K562 (cell line): ENCODE data around the gene LLGL2. TPM values are rescaled to one million over a fixed set of nuclear protein-coding genes. Genes with fewer than 3 reads are reported as not detected.

Experiments used
- ATF1 ChIP-seq, 2 experiments: fragments of 450-650 bp in 1 of 2; IDR thresholded peaks; 2 replicates each; pipeline ENCODE4 v1.6.1; 2016; ENCODE audit warnings: missing compliant biosample characterization in 1 of 2, missing genetic modification characterization in 1 of 2
- ATF7 ChIP-seq: fragments of 450-650 bp; IDR thresholded peaks from 2 replicates; pipeline ENCODE4 v1.7.1; 2014; ENCODE audit warnings: mild to moderate bottlenecking, moderate library complexity
- FOS ChIP-seq: IDR thresholded peaks from 3 replicates; pipeline ENCODE4 v1.6.1; 2011; ENCODE audit not compliant: insufficient read length; ENCODE audit errors: extremely low read depth
- KAT2B ChIP-seq: IDR thresholded peaks from one replicate; pipeline ENCODE4 v1.6.1; 2012; ENCODE audit warnings: low read depth, mild to moderate bottlenecking, control low read depth, inconsistent platforms, low read length, moderate library complexity
- KHSRP ChIP-seq: fragments of 450-650 bp; IDR thresholded peaks from 2 replicates; pipeline ENCODE4 v1.6.1; 2017
- polyA plus RNA-seq, 8 experiments: library from polyadenylated mRNA; depleted of rRNA in 4 of 8; stranded (reverse) in 5 of 8; unstranded in 3 of 8; fragments of >200 nt; fragmentation: Nextera tagmentation in 2 of 8; fragmentation: Illumina TruSeq in 1 of 8; extraction: Ambion mirVana in 2 of 8; extraction: Trizol in 1 of 8; gene quantifications; 2 replicates each; pipeline versions ENCODE4 v1.2.1 to v1.2.3, GENCODE V29; 2011 to 2014; ENCODE audit warnings: inconsistent platforms in 1 of 8, missing spikeins in 1 of 8
- total RNA-seq, 7 experiments: library from RNA; depleted of rRNA in 6 of 7; stranded (reverse); fragments of >200 nt in 6 of 7; fragmentation: Illumina TruSeq in 2 of 7; extraction: Trizol in 2 of 7; gene quantifications; 2 replicates each; pipeline versions ENCODE4 v1.2.1 to v1.2.3, GENCODE V29; 2011 to 2021; ENCODE audit warnings: low replicate concordance in 1 of 7
- TF ChIP-seq, protein P1 (sequence below): sonication (generic); formaldehyde crosslinking; IDR thresholded peaks from 2 replicates; pipeline ENCODE4 v1.8.1; 2023; ENCODE audit warnings: mild to moderate bottlenecking, missing genetic modification reagents
- TF ChIP-seq, protein P2 (sequence below), 2 experiments: fragments of 450-650 bp; formaldehyde crosslinking in 1 of 2; IDR thresholded peaks; 2 replicates each; pipeline versions ENCODE4 v1.4.0 to v1.6.1; 2014 to 2020; ENCODE audit warnings: mild to moderate bottlenecking in 2 of 2, borderline replicate concordance in 1 of 2, low read depth in 1 of 2
- TF ChIP-seq, protein P3 (sequence below): fragments of 250-450 bp; sonication (Bioruptor Pico); IDR thresholded peaks from 2 replicates; pipeline ENCODE4 v1.4.0; 2020
- TF ChIP-seq, protein P4 (sequence below): fragments of 250-450 bp; sonication (Bioruptor Pico); IDR thresholded peaks from 2 replicates; pipeline ENCODE4 v1.8.0; 2021; ENCODE audit warnings: borderline replicate concordance, mild to moderate bottlenecking, moderate library complexity; ENCODE audit not compliant: poor library complexity, severe bottlenecking
- TF ChIP-seq, protein P5 (sequence below): fragments of 450-650 bp; IDR thresholded peaks from 2 replicates; pipeline ENCODE4 v1.6.1; 2016; ENCODE audit warnings: low read depth, mild to moderate bottlenecking, moderate library complexity
- TF ChIP-seq, protein P6 (sequence below): sonication (generic); formaldehyde crosslinking; IDR thresholded peaks from 2 replicates; pipeline ENCODE4 v1.8.1; 2023; ENCODE audit warnings: mild to moderate bottlenecking, missing genetic modification reagents

Gene LLGL2
- total and polyA plus RNA-seq, 9 of the 15 experiments (the other 6 are each of a cell fraction or from before 2014, with no cell fraction given): 0.32 to 24.4 (median 10.2) TPM

DNA sequence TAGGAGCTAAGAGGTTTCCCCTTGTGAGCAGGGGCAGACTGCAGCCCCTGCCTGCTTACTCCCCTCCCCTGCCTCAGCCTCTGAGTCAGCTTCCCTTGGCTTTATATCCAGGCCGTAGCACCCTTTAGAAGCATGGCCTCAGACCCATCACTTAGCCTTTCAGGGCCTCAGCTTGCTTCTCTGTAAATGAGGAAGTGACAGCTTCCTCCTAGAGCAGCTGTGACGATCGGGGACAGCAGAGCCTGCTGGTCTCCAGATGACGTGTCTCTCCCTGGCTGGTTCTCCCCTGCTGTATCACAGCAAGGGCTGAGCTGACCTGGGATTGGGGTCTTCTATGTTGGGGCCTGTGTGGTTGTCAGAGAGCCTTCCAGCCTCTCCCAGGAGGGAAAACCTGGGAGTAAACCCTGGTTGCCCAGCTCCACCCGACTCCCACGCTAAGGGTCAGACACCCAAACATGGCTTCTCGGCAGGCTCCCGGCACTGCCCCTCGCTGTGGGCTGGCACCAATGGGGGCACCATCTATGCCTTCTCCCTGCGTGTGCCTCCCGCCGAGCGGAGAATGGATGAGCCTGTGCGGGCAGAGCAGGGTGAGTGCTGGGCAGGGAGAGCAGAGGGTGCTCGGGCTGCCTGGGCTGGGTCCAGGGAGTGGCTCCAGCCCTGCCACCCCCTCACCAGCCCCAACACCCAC lies 45.8 kb downstream of the LLGL2 start (continued):
- TF ChIP-seq, protein P1, sequence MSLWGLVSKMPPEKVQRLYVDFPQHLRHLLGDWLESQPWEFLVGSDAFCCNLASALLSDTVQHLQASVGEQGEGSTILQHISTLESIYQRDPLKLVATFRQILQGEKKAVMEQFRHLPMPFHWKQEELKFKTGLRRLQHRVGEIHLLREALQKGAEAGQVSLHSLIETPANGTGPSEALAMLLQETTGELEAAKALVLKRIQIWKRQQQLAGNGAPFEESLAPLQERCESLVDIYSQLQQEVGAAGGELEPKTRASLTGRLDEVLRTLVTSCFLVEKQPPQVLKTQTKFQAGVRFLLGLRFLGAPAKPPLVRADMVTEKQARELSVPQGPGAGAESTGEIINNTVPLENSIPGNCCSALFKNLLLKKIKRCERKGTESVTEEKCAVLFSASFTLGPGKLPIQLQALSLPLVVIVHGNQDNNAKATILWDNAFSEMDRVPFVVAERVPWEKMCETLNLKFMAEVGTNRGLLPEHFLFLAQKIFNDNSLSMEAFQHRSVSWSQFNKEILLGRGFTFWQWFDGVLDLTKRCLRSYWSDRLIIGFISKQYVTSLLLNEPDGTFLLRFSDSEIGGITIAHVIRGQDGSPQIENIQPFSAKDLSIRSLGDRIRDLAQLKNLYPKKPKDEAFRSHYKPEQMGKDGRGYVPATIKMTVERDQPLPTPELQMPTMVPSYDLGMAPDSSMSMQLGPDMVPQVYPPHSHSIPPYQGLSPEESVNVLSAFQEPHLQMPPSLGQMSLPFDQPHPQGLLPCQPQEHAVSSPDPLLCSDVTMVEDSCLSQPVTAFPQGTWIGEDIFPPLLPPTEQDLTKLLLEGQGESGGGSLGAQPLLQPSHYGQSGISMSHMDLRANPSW (CRISPR knock-in tag): no peak
- TF ChIP-seq, protein P2, sequence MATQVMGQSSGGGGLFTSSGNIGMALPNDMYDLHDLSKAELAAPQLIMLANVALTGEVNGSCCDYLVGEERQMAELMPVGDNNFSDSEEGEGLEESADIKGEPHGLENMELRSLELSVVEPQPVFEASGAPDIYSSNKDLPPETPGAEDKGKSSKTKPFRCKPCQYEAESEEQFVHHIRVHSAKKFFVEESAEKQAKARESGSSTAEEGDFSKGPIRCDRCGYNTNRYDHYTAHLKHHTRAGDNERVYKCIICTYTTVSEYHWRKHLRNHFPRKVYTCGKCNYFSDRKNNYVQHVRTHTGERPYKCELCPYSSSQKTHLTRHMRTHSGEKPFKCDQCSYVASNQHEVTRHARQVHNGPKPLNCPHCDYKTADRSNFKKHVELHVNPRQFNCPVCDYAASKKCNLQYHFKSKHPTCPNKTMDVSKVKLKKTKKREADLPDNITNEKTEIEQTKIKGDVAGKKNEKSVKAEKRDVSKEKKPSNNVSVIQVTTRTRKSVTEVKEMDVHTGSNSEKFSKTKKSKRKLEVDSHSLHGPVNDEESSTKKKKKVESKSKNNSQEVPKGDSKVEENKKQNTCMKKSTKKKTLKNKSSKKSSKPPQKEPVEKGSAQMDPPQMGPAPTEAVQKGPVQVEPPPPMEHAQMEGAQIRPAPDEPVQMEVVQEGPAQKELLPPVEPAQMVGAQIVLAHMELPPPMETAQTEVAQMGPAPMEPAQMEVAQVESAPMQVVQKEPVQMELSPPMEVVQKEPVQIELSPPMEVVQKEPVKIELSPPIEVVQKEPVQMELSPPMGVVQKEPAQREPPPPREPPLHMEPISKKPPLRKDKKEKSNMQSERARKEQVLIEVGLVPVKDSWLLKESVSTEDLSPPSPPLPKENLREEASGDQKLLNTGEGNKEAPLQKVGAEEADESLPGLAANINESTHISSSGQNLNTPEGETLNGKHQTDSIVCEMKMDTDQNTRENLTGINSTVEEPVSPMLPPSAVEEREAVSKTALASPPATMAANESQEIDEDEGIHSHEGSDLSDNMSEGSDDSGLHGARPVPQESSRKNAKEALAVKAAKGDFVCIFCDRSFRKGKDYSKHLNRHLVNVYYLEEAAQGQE (IDR thresholded peaks at IDR 0.05; ENCODE audit: borderline replicate concordance): no peak
- TF ChIP-seq, protein P2 (CRISPR knock-in tag; IDR thresholded peaks at IDR 0.05; ENCODE audit: low read depth): no peak
- TF ChIP-seq KAT2B: no peak
- TF ChIP-seq, protein P3, sequence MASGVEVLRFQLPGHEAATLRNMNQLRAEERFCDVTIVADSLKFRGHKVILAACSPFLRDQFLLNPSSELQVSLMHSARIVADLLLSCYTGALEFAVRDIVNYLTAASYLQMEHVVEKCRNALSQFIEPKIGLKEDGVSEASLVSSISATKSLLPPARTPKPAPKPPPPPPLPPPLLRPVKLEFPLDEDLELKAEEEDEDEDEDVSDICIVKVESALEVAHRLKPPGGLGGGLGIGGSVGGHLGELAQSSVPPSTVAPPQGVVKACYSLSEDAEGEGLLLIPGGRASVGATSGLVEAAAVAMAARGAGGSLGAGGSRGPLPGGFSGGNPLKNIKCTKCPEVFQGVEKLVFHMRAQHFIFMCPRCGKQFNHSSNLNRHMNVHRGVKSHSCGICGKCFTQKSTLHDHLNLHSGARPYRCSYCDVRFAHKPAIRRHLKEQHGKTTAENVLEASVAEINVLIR: peak; percentile 29; the same call in 1 of the 2 replicates
- TF ChIP-seq, protein P4, sequence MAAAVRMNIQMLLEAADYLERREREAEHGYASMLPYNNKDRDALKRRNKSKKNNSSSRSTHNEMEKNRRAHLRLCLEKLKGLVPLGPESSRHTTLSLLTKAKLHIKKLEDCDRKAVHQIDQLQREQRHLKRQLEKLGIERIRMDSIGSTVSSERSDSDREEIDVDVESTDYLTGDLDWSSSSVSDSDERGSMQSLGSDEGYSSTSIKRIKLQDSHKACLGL (CRISPR knock-in tag): no peak
- peak; percentile 45 for TF ChIP-seq ATF7
- TF ChIP-seq FOS: no peak
- TF ChIP-seq, protein P5, sequence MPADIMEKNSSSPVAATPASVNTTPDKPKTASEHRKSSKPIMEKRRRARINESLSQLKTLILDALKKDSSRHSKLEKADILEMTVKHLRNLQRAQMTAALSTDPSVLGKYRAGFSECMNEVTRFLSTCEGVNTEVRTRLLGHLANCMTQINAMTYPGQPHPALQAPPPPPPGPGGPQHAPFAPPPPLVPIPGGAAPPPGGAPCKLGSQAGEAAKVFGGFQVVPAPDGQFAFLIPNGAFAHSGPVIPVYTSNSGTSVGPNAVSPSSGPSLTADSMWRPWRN: no peak
- TF ChIP-seq KHSRP: no peak
- no peak for TF ChIP-seq ATF1 (CRISPR knock-in tag; IDR thresholded peaks at IDR 0.05)
- TF ChIP-seq ATF1 (tag; IDR thresholded peaks at IDR 0.05): peak; percentile 52; the same call in 1 of the 2 replicates
- TF ChIP-seq, protein P6, sequence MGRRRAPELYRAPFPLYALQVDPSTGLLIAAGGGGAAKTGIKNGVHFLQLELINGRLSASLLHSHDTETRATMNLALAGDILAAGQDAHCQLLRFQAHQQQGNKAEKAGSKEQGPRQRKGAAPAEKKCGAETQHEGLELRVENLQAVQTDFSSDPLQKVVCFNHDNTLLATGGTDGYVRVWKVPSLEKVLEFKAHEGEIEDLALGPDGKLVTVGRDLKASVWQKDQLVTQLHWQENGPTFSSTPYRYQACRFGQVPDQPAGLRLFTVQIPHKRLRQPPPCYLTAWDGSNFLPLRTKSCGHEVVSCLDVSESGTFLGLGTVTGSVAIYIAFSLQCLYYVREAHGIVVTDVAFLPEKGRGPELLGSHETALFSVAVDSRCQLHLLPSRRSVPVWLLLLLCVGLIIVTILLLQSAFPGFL (CRISPR knock-in tag): no peak
